ENCODE measurements around the gene CCN6.

DNA sequence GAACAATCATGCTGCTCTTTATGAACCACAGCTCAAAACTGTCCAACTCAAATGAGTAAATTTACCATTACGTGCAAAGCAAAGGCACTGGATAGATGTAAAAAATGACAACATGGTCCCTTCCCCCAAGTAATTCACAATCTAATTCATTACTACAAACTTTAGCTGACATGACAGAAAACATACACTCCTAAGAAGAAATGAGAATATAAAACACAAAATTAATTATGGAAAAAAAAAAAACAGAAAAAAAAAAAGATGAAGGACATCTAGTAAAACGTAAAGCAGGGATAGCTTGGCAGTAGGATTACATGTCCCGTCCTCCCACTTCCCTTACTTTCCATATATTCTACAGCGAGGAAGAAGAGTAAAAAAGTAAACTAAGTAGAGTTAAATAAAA, 27.7 kb downstream of the CCN6 start:
- TF ChIP-seq EZH2phosphoT487 (IDR thresholded peaks at IDR 0.05; ENCODE audit: low read length) (no peak), EZH2 (optimal IDR thresholded peaks at IDR 0.05; ENCODE audit: low read depth, low read length) (no peak)
- TF ChIP-seq, protein P1, sequence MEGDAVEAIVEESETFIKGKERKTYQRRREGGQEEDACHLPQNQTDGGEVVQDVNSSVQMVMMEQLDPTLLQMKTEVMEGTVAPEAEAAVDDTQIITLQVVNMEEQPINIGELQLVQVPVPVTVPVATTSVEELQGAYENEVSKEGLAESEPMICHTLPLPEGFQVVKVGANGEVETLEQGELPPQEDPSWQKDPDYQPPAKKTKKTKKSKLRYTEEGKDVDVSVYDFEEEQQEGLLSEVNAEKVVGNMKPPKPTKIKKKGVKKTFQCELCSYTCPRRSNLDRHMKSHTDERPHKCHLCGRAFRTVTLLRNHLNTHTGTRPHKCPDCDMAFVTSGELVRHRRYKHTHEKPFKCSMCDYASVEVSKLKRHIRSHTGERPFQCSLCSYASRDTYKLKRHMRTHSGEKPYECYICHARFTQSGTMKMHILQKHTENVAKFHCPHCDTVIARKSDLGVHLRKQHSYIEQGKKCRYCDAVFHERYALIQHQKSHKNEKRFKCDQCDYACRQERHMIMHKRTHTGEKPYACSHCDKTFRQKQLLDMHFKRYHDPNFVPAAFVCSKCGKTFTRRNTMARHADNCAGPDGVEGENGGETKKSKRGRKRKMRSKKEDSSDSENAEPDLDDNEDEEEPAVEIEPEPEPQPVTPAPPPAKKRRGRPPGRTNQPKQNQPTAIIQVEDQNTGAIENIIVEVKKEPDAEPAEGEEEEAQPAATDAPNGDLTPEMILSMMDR (IDR thresholded peaks at IDR 0.05; ENCODE audit: low read length) = no peak

All from MM.1S (cell line).